Kidney glomerular epithelial cell (primary cell): Measurements from ENCODE around the gene SMTNL1.

Source experiments
- DNase-seq: peaks from one replicate; lab custom pipeline; 2025; lab: John Stamatoyannopoulos, UW

The SMTNL1 gene

GRCh38 chr11:57536947-57537619, at the start of gene SMTNL1:
TSS of gene SMTNL1 (plus strand) at chr11:57537595. CDS start at chr11:57542643, 5,048 bp downstream.
- DNase-seq, result no peak

- DNase-seq, result no peak
These were observed 49.3 kb upstream of the SMTNL1 start for GRCh38 chr11:57487920-57488659.

- no peak for DNase-seq
These were observed 46.7 kb upstream of the SMTNL1 start for GRCh38 chr11:57490456-57491248.

- DNase-seq, result no peak
These were observed 45.9 kb upstream of the SMTNL1 start for GRCh38 chr11:57491371-57492061.

- DNase-seq, result no peak
These were observed 43.6 kb upstream of the SMTNL1 start for GRCh38 chr11:57493507-57494503.

- DNase-seq, result no peak
These were observed 41.1 kb upstream of the SMTNL1 start for GRCh38 chr11:57496109-57496820.

GRCh38 chr11:57497303-57498247, 39.8 kb upstream of the SMTNL1 start:
- DNase-seq, result no peak

GRCh38 chr11:57498540-57498939, 38.9 kb upstream of the SMTNL1 start:
- DNase-seq, result no peak

- peak; percentile 76 for DNase-seq
These were observed 37.9 kb upstream of the SMTNL1 start for GRCh38 chr11:57499413-57499982.

GRCh38 chr11:57499983-57500461, 37.4 kb upstream of the SMTNL1 start:
- DNase-seq, result no peak

- no peak for DNase-seq
These were observed 36.9 kb upstream of the SMTNL1 start for GRCh38 chr11:57500515-57500914.

- DNase-seq, result no peak
These were observed 36.5 kb upstream of the SMTNL1 start for GRCh38 chr11:57500926-57501325.

- no peak for DNase-seq
These were observed 35.4 kb upstream of the SMTNL1 start for GRCh38 chr11:57501953-57502352.

- DNase-seq, result no peak
These were observed 35.0 kb upstream of the SMTNL1 start for GRCh38 chr11:57502376-57502775.

- DNase-seq, result no peak
These were observed 34.5 kb upstream of the SMTNL1 start for GRCh38 chr11:57502870-57503269.

GRCh38 chr11:57504511-57504910, 32.9 kb upstream of the SMTNL1 start:
- no peak for DNase-seq

GRCh38 chr11:57506522-57506921, 30.9 kb upstream of the SMTNL1 start:
- no peak for DNase-seq

GRCh38 chr11:57508341-57509170, 28.8 kb upstream of the SMTNL1 start:
- DNase-seq, result no peak
